H1 (cell line): ENCODE measurements around the gene HIBCH. TPM values are rescaled to one million over a fixed set of nuclear protein-coding genes. Genes with fewer than 3 reads are reported as not detected.

Experiments used
- CTCF ChIA-PET: fragments of 300-600 bp; sonication (Branson Sonifier 250); formaldehyde crosslinking; loops from one replicate; lab custom pipeline; 2021; ENCODE audit not compliant: partially characterized antibody; lab: Charles Lee
- POLR2A ChIA-PET: fragments of 300-600 bp; sonication (Branson Sonifier 250); formaldehyde crosslinking; loops from one replicate; lab custom pipeline; 2021; ENCODE audit warnings: inconsistent platforms; ENCODE audit not compliant: partially characterized antibody; lab: Charles Lee
- DNase-seq, 2 experiments: peaks; one replicate each; pipeline versions ENCODE4 v3.0.0 to v3.0.0-alpha.2; 2010 to 2022; ENCODE audit warnings: low spot score in 2 of 2, low read depth in 1 of 2, mixed read lengths in 1 of 2
- FAIRE-seq: peaks from 2 replicates; lab custom pipeline; 2011; peaks lifted over from hg19 to GRCh38; lab: Jason Lieb, UNC
- H2AFZ ChIP-seq: 2 replicates; pipeline ENCODE4 v1.8.1; 2012; ENCODE audit warnings: low read length, inconsistent platforms
- H2AK5ac ChIP-seq: 2 replicates; pipeline ENCODE4 v1.6.1; 2013; ENCODE audit warnings: low read depth, low read length
- H2BK120ac ChIP-seq: replicated peaks from 2 replicates; pipeline ENCODE3; 2013; ENCODE audit warnings: low read depth, low read length, inconsistent platforms
- H2BK12ac ChIP-seq: 2 replicates; pipeline ENCODE4 v1.6.1; 2013; ENCODE audit warnings: low read depth, low read length
- H2BK15ac ChIP-seq: 2 replicates; pipeline ENCODE4 v1.6.1; 2013; ENCODE audit warnings: low read length
- H2BK20ac ChIP-seq: 2 replicates; pipeline ENCODE4 v1.6.1; 2013; ENCODE audit warnings: low read length
- H2BK5ac ChIP-seq: 2 replicates; pipeline ENCODE4 v1.6.1; 2013; ENCODE audit warnings: low read depth, low read length
- H3K14ac ChIP-seq: 2 replicates; pipeline ENCODE4 v1.6.1; 2013; ENCODE audit warnings: inconsistent platforms; ENCODE audit not compliant: insufficient read length
- H3K18ac ChIP-seq: 2 replicates; pipeline ENCODE4 v1.6.1; 2013; ENCODE audit warnings: low read length; ENCODE audit errors: extremely low read depth
- H3K23ac ChIP-seq: 2 replicates; pipeline ENCODE4 v1.6.1; 2013; ENCODE audit warnings: inconsistent platforms; ENCODE audit not compliant: insufficient read length
- H3K23me2 ChIP-seq: 2 replicates; pipeline ENCODE4 v1.6.1; 2013; ENCODE audit warnings: low read depth, low read length
- H3K27ac ChIP-seq: 2 replicates; pipeline ENCODE4 v1.6.1; 2011; ENCODE audit warnings: low read depth, low read length, inconsistent platforms
- H3K27me3 ChIP-seq, 4 experiments: replicated peaks in 1 of 4; 1 replicate in 1 of 4; 2 replicates in 3 of 4; pipeline versions ENCODE4 v1.6.1 to v1.8.1; 2011 to 2013; ENCODE audit warnings: low read length in 3 of 4, mild to moderate bottlenecking in 3 of 4, inconsistent platforms in 2 of 4, mixed read lengths in 2 of 4, moderate library complexity in 1 of 4; ENCODE audit not compliant: control insufficient read depth in 3 of 4, insufficient read depth in 3 of 4; ENCODE audit errors: extremely low read depth in 1 of 4
- H3K36me3 ChIP-seq, 4 experiments: 2 replicates each; pipeline versions ENCODE4 v1.6.1 to v1.8.1; 2011 to 2013; ENCODE audit warnings: mild to moderate bottlenecking in 4 of 4, low read length in 3 of 4, moderate library complexity in 2 of 4, control low read depth in 1 of 4, inconsistent platforms in 1 of 4; ENCODE audit not compliant: insufficient read depth in 4 of 4, control insufficient read depth in 2 of 4
- H3K4ac ChIP-seq: replicated peaks from 2 replicates; pipeline ENCODE3; 2013; ENCODE audit warnings: low read length, low read depth, mixed read lengths, inconsistent platforms; ENCODE audit not compliant: insufficient read length
- H3K4me1 ChIP-seq, 4 experiments: replicated peaks in 1 of 4; 1 replicate in 1 of 4; 2 replicates in 3 of 4; pipeline versions ENCODE4 v1.6.1 to v1.8.1; 2011 to 2013; ENCODE audit warnings: low read length in 3 of 4, inconsistent platforms in 2 of 4, mixed read lengths in 1 of 4; ENCODE audit not compliant: insufficient read depth in 4 of 4, control insufficient read depth in 3 of 4
- H3K4me2 ChIP-seq, 2 experiments: 2 replicates each; pipeline versions ENCODE4 v1.6.1 to v1.8.1; 2011 to 2013; ENCODE audit warnings: low read depth in 2 of 2, low read length in 2 of 2, control low read depth in 1 of 2, inconsistent platforms in 1 of 2, mild to moderate bottlenecking in 1 of 2; ENCODE audit not compliant: insufficient read depth in 1 of 2
- H3K4me3 ChIP-seq, 4 experiments: fragments of 200-600, 300-600 bp in 1 of 4; sonication (generic), shearing (Covaris generic), sonication (Bioruptor Twin) in 1 of 4; 2 replicates each; pipeline versions ENCODE4 v1.5.1 to v1.8.1; 2011 to 2016; ENCODE audit warnings: low read length in 4 of 4, low read depth in 3 of 4, control low read depth in 2 of 4, inconsistent platforms in 2 of 4, mild to moderate bottlenecking in 2 of 4, mixed read lengths in 1 of 4, moderate library complexity in 1 of 4; ENCODE audit not compliant: insufficient read depth in 2 of 4; ENCODE audit errors: extremely low read depth in 1 of 4
- H3K56ac ChIP-seq: replicated peaks from 2 replicates; pipeline ENCODE3; 2013; ENCODE audit warnings: low read depth, mild to moderate bottlenecking, mixed read lengths, low read length, inconsistent platforms; ENCODE audit not compliant: insufficient read length
- H3K79me1 ChIP-seq: 2 replicates; pipeline ENCODE4 v1.6.1; 2013; ENCODE audit warnings: low read depth, low read length, control low read depth
- H3K79me2 ChIP-seq, 2 experiments: 2 replicates each; pipeline versions ENCODE4 v1.6.1 to v1.8.1; 2012 to 2013; ENCODE audit warnings: low read length in 2 of 2, mild to moderate bottlenecking in 2 of 2, inconsistent platforms in 1 of 2; ENCODE audit not compliant: insufficient read depth in 2 of 2, control insufficient read depth in 1 of 2
- H3K9ac ChIP-seq, 4 experiments: replicated peaks in 1 of 4; 1 replicate in 1 of 4; 2 replicates in 3 of 4; pipeline versions ENCODE4 v1.6.1 to v1.8.1; 2011 to 2013; ENCODE audit warnings: low read depth in 3 of 4, low read length in 3 of 4, control low read depth in 2 of 4, mild to moderate bottlenecking in 2 of 4, moderate library complexity in 2 of 4, inconsistent platforms in 1 of 4; ENCODE audit errors: extremely low read depth in 1 of 4
- H3K9me3 ChIP-seq, 2 experiments: 2 replicates each; pipeline versions ENCODE4 v1.6.1 to v1.8.1; 2012 to 2013; ENCODE audit warnings: mild to moderate bottlenecking in 2 of 2, moderate library complexity in 2 of 2, control low read depth in 1 of 2, inconsistent platforms in 1 of 2, low read depth in 1 of 2, low read length in 1 of 2, mixed read lengths in 1 of 2; ENCODE audit not compliant: insufficient read depth in 2 of 2
- H4K20me1 ChIP-seq, 2 experiments: replicated peaks in 1 of 2; 2 replicates each; pipeline versions ENCODE3 to v1.8.1; 2011 to 2013; ENCODE audit warnings: inconsistent platforms in 2 of 2, low read length in 2 of 2, mild to moderate bottlenecking in 1 of 2; ENCODE audit not compliant: insufficient read depth in 2 of 2, control insufficient read depth in 1 of 2
- H4K5ac ChIP-seq: 2 replicates; pipeline ENCODE4 v1.6.1; 2013; ENCODE audit warnings: low read length, low read depth, mixed read lengths, inconsistent platforms; ENCODE audit not compliant: insufficient read length
- H4K8ac ChIP-seq: 2 replicates; pipeline ENCODE4 v1.8.0; 2013; ENCODE audit warnings: mild to moderate bottlenecking, moderate library complexity, low read length, inconsistent platforms; ENCODE audit not compliant: insufficient read depth; ENCODE audit errors: extremely low read depth
- H4K91ac ChIP-seq: replicated peaks from 2 replicates; pipeline ENCODE3; 2013; ENCODE audit warnings: low read length, mixed read lengths, inconsistent platforms; ENCODE audit not compliant: insufficient read length
- CBX5 ChIP-seq: fragments of 300-800, 300-1000 bp; sonication (generic); IDR thresholded peaks from 2 replicates; pipeline ENCODE4 v1.7.1; 2016; ENCODE audit warnings: antibody characterized with exemption, low read length, low read depth
- CHD1 ChIP-seq: IDR thresholded peaks from 2 replicates; pipeline ENCODE4 v1.6.1; 2012; ENCODE audit warnings: low read depth, low read length, improper control_type of control experiment
- EZH2 ChIP-seq: fragments of 200-600 bp; sonication (generic); IDR thresholded peaks from 2 replicates; pipeline ENCODE4 v1.7.1; 2012; ENCODE audit warnings: low read depth, mild to moderate bottlenecking, moderate library complexity, low read length, inconsistent platforms; ENCODE audit not compliant: severe bottlenecking
- JUND ChIP-seq: IDR thresholded peaks from 2 replicates; pipeline ENCODE4 v1.6.1; 2011; ENCODE audit warnings: mild to moderate bottlenecking, improper control_type of control experiment, low read length
- KDM1A ChIP-seq: fragments of 200-600, 300-600 bp; sonication (generic); IDR thresholded peaks from 2 replicates; pipeline ENCODE4 v1.7.1; 2016; ENCODE audit warnings: mild to moderate bottlenecking, low read length, borderline replicate concordance
- POU5F1 ChIP-seq: IDR thresholded peaks from 2 replicates; pipeline ENCODE4 v1.6.1; 2011; ENCODE audit warnings: low read depth, mild to moderate bottlenecking, low read length, moderate library complexity
- RAD21 ChIP-seq, 2 experiments: IDR thresholded peaks in 1 of 2; conservative IDR thresholded peaks in 1 of 2; 2 replicates each; pipeline ENCODE4 v1.6.1; 2011; ENCODE audit warnings: low read depth in 2 of 2, low read length in 2 of 2, improper control_type of control experiment in 1 of 2, inconsistent platforms in 1 of 2, mild to moderate bottlenecking in 1 of 2, moderate library complexity in 1 of 2
- RXRA ChIP-seq: IDR thresholded peaks from 2 replicates; pipeline ENCODE4 v1.6.1; 2011; ENCODE audit warnings: low read depth, mild to moderate bottlenecking, low read length, moderate library complexity; ENCODE audit not compliant: insufficient read depth
- SIX5 ChIP-seq: IDR thresholded peaks from 2 replicates; pipeline ENCODE4 v1.6.1; 2011; ENCODE audit warnings: mild to moderate bottlenecking, low read depth, low read length
- SRF ChIP-seq: IDR thresholded peaks from 2 replicates; pipeline ENCODE4 v1.6.1; 2011; ENCODE audit warnings: mild to moderate bottlenecking, low read depth, low read length, moderate library complexity
- WGBS, 2 experiments: shearing (Covaris generic) in 1 of 2; methylation state at CpG; one replicate each; pipeline versions ENCODE4 v1.1.6 to v1.1.7; 2013 to 2015; ENCODE audit warnings: low lambda C conversion rate in 2 of 2, mixed read lengths in 2 of 2, inconsistent platforms in 1 of 2, low coverage in 1 of 2, missing lambda C conversion rate in 1 of 2; ENCODE audit not compliant: insufficient replicate concordance in 2 of 2, insufficient coverage in 1 of 2, insufficient read length in 1 of 2; ENCODE audit errors: extremely low coverage in 1 of 2, missing lambda C conversion rate in 1 of 2; 5-methylcytosine and 5-hydroxymethylcytosine counted together
- polyA plus RNA-seq, 7 experiments: library from polyadenylated mRNA; depleted of rRNA in 3 of 7; stranded (reverse) in 5 of 7; unstranded in 2 of 7; fragments of >200 nt in 5 of 7; fragments of 200-250 nt in 2 of 7; gene quantifications; 1 replicate in 5 of 7; 2 replicates in 1 of 7; 4 replicates in 1 of 7; pipeline versions ENCODE4 v1.2.1 to v1.2.3, GENCODE V29; 2011 to 2013; ENCODE audit warnings: missing spikeins in 2 of 7, mixed read lengths in 2 of 7
- total RNA-seq: library from RNA; stranded (reverse); fragmentation: NEBNext Ultra II Directional; extraction: Animal tissue kit (Norgen Biotek cat#: 25700); gene quantifications from 2 replicates; pipeline ENCODE4 v1.2.1, GENCODE V29; 2021

The HIBCH gene
- total and polyA plus RNA-seq, 2 of the 8 experiments (the other 6 are each of a cell fraction or from before 2014, with no cell fraction given) = 7.5 to 31.8 TPM

- H3K4me2 ChIP-seq = no peak overlapping the region
- ChIA-PET POLR2A (interaction anchor here (0.6 kb wide), 1 partner anchor 58 kb away, joined by 3 read pairs; no protein-coding TSS in a partner anchor), CTCF (interaction anchor here (1.7 kb wide), 1 partner anchor 19 kb away, joined by 6 read pairs; the partner anchor contains the start of gene HIBCH)
- no peak overlapping the region for H2BK12ac ChIP-seq
- no peak overlapping the region for H2BK120ac ChIP-seq
- H3K4ac ChIP-seq = no peak overlapping the region
- 0 out of 7 replicates have a peak, but pooled peaks cover 0 to 7% (median 0%) of the 10 kb centered on the region in 4 experiments for H3K4me1 ChIP-seq
- no peak overlapping the region for H3K9ac ChIP-seq
- H4K5ac ChIP-seq = no peak overlapping the region
- H3K9me3 ChIP-seq = no peaks in the 10 kb centered on the region
- H2BK20ac ChIP-seq = no peak overlapping the region
- H3K79me1 ChIP-seq = no peaks in the 10 kb centered on the region
- H2BK15ac ChIP-seq = no peak overlapping the region
- WGBS, 2 experiments = 86% methylated on average over 1 of the region's 1 CpG; no CpG with 5 or more reads in 1 of the 2 experiments
- no peaks in the 10 kb centered on the region for H3K79me2 ChIP-seq
- H2AK5ac ChIP-seq = no peak overlapping the region
- H4K91ac ChIP-seq = no peak overlapping the region
- no peak overlapping the region for H3K18ac ChIP-seq
- H3K27ac ChIP-seq = no peak overlapping the region
- DNase-seq = no peak
- peaks cover 10% of the 10 kb centered on the region; the same call in 1 of the 2 replicates for H3K23me2 ChIP-seq
- no peak overlapping the region for H2BK5ac ChIP-seq
- H3K27me3 ChIP-seq = peaks cover 0 to 15% (median 8%) of the 10 kb centered on the region in 4 experiments; a peak in 5 of 7 replicates
- H3K14ac ChIP-seq = no peak overlapping the region
- H3K36me3 ChIP-seq = no peaks in the 10 kb centered on the region
- H2AFZ ChIP-seq = no peak overlapping the region
- TF ChIP-seq SIX5 = no peak
- TF ChIP-seq SRF = no peak
- TF ChIP-seq RAD21 (IDR thresholded peaks at IDR 0.05 in 1 of 2, conservative IDR thresholded peaks at IDR 0.05 in 1 of 2; ENCODE audit: low read depth in 2 of 2, low read length in 2 of 2) = no peak
- no peak for TF ChIP-seq CBX5
- no peak for TF ChIP-seq KDM1A
- no peak for TF ChIP-seq POU5F1
- no peak for TF ChIP-seq EZH2
- TF ChIP-seq CHD1 = no peak
- TF ChIP-seq JUND = no peak
- TF ChIP-seq RXRA = no peak
- H3K56ac ChIP-seq = no peak overlapping the region
- no peak for FAIRE-seq
- H4K8ac ChIP-seq = no peak overlapping the region
- no peaks in the 10 kb centered on the region for H4K20me1 ChIP-seq
- H3K4me3 ChIP-seq = no peak overlapping the region
- no peak overlapping the region for H3K23ac ChIP-seq
Measured at GRCh38 chr2:190339394-190339793, 19.8 kb upstream of the HIBCH start.
